ENCODE measurements around the gene MICAL3.
"Not testable (repeated sequence)": the region's sequence is repeated elsewhere in the genome, so short reads cannot be mapped to it uniquely, and the experiment has no call there.

Gene MICAL3

GRCh38 chr22:17882727-17883126, 141.6 kb downstream of the MICAL3 start:
- TF ChIP-seq, protein P1, sequence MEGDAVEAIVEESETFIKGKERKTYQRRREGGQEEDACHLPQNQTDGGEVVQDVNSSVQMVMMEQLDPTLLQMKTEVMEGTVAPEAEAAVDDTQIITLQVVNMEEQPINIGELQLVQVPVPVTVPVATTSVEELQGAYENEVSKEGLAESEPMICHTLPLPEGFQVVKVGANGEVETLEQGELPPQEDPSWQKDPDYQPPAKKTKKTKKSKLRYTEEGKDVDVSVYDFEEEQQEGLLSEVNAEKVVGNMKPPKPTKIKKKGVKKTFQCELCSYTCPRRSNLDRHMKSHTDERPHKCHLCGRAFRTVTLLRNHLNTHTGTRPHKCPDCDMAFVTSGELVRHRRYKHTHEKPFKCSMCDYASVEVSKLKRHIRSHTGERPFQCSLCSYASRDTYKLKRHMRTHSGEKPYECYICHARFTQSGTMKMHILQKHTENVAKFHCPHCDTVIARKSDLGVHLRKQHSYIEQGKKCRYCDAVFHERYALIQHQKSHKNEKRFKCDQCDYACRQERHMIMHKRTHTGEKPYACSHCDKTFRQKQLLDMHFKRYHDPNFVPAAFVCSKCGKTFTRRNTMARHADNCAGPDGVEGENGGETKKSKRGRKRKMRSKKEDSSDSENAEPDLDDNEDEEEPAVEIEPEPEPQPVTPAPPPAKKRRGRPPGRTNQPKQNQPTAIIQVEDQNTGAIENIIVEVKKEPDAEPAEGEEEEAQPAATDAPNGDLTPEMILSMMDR (conservative IDR thresholded peaks at IDR 0.05; ENCODE audit: low read length), result no peak
- DNase-seq (ENCODE audit: low read depth), result no peak
- no peak overlapping the region for H3K4me3 ChIP-seq (ENCODE audit: low read length)

GRCh38 chr22:17882162-17882561, 142.2 kb downstream of the MICAL3 start:
- H3K4me3 ChIP-seq (ENCODE audit: low read length), result no peak overlapping the region
- no peak for DNase-seq (ENCODE audit: low read depth)
- TF ChIP-seq, protein P1 (conservative IDR thresholded peaks at IDR 0.05; ENCODE audit: low read length), result no peak

DNA sequence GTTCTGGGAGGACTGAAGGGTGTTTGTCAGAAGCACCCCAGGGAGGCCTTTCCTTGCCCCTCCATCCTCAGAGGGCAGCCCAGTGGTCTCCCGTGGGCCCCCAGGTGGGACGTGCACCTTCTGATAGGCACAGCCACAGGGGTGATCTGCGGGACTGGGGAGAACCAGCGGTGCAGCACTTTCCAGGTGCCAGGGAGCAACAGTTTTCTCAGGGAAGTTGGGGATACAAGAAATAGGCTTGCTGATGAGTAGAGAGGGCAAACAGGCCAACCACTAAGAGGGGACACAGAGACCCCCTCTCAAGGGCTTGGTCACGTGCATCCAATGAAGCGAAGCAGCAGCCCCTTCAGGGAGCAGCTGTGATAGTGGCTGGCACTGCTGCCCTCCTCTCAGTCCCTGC, 143.0 kb downstream of the MICAL3 start:
- no peak for DNase-seq (ENCODE audit: low read depth)
- H3K4me3 ChIP-seq (ENCODE audit: low read length), result no peak overlapping the region
- TF ChIP-seq, protein P1 (conservative IDR thresholded peaks at IDR 0.05; ENCODE audit: low read length), result no peak

DNA sequence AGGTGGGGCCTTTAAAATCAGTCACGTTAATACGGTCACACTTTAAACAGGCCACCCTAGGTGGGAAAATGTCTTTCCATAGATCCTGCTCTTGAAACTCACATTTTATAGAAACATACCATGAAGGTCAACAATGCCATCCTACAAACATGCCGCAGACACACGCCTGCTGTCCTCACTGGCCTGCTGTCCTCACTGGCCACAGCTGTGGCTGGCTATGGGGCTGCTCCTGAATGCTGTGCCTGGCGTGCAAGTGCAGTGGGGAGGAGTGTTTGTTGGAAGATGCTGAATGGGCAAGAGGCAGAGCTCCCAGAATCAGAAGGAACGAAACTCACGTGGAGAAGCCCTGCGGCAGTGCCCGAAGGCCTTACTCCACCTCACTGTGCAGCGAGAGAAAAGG, 143.9 kb downstream of the MICAL3 start:
- TF ChIP-seq, protein P1 (conservative IDR thresholded peaks at IDR 0.05; ENCODE audit: low read length), result no peak
- H3K4me3 ChIP-seq (ENCODE audit: low read length), result no peak overlapping the region
- DNase-seq (ENCODE audit: low read depth), result no peak

GRCh38 chr22:17880020-17880419, 144.3 kb downstream of the MICAL3 start:
- TF ChIP-seq, protein P1 (conservative IDR thresholded peaks at IDR 0.05; ENCODE audit: low read length), result no peak
- H3K4me3 ChIP-seq (ENCODE audit: low read length), result no peak overlapping the region
- no peak for DNase-seq (ENCODE audit: low read depth)

DNA sequence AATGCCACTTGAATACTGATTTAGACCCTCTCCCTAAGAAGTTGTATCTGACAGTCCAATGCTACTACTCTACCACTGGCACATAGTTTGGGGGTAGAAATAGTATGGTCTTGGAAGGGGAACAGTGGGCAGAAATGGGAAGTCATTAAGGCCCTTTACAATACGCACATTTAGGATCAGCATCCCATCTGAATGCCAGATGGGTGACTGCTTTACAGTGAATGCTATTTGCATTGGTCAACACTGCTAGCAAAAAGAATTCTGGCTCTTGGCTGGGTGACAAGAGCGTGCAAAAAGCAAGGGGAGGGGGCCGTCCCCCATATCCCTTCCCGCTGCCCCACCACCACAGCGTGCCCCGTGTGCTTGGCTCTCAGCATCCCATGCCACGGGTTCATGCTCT, 145.4 kb downstream of the MICAL3 start:
- no peak overlapping the region for H3K4me3 ChIP-seq (ENCODE audit: low read length)
- DNase-seq (ENCODE audit: low read depth), result peak; percentile 30
- TF ChIP-seq, protein P1 (conservative IDR thresholded peaks at IDR 0.05; ENCODE audit: low read length), result no peak

- no peak overlapping the region for H3K4me3 ChIP-seq (ENCODE audit: low read length)
- TF ChIP-seq, protein P1 (conservative IDR thresholded peaks at IDR 0.05; ENCODE audit: low read length), result no peak
- DNase-seq (ENCODE audit: low read depth), result no peak
These were observed 146.1 kb downstream of the MICAL3 start for GRCh38 chr22:17878186-17878694.

GRCh38 chr22:17876878-17877855, 147.2 kb downstream of the MICAL3 start:
- not testable (repeated sequence) for H3K4me3 ChIP-seq (ENCODE audit: low read length); DNase-seq (ENCODE audit: low read depth)
